Stimulated activated CD4-positive, alpha-beta T cell treated with anti-CD3 and anti-CD28 coated beads, Interleukin-12 subunit alpha, Interleukin-12 subunit beta, amount 100 ng/mL, for 48 hours (primary cell): ENCODE measurements around the gene FRMD4A.

ENCODE experiments used
- DNase-seq, 3 donors: peaks; one replicate each; pipeline ENCODE4 v3.0.0-alpha.2; 2020; ENCODE audit warnings: low read depth in 2 of 3, low spot score in 1 of 3

FRMD4A gene

GRCh38 chr10:14330388-14331061 is at the start of gene FRMD4A:
Gene FRMD4A (minus strand): TSS chr10:14330924.
- DNase-seq: no peak

- DNase-seq: no peak
Measured at GRCh38 chr10:14379556-14380280, 49.0 kb upstream of the FRMD4A start.

- DNase-seq: no peak
Measured at GRCh38 chr10:14378387-14378960, 47.8 kb upstream of the FRMD4A start.

GRCh38 chr10:14377591-14378175 is 47.0 kb upstream of the FRMD4A start:
- no peak for DNase-seq

- DNase-seq: no peak
Measured at GRCh38 chr10:14374745-14375445, 44.2 kb upstream of the FRMD4A start.

GRCh38 chr10:14372606-14373005 is 41.9 kb upstream of the FRMD4A start:
- no peak for DNase-seq

- DNase-seq: no peak
Measured at GRCh38 chr10:14371581-14371980, 40.9 kb upstream of the FRMD4A start.

GRCh38 chr10:14370894-14371293 is 40.2 kb upstream of the FRMD4A start:
- DNase-seq: no peak

- no peak for DNase-seq
Measured at GRCh38 chr10:14369906-14370305, 39.2 kb upstream of the FRMD4A start.

GRCh38 chr10:14366760-14367159 is 36.0 kb upstream of the FRMD4A start:
- DNase-seq: no peak

GRCh38 chr10:14365266-14365665 is 34.5 kb upstream of the FRMD4A start:
- no peak for DNase-seq

GRCh38 chr10:14362104-14362503 is 31.4 kb upstream of the FRMD4A start:
- DNase-seq: no peak

- no peak for DNase-seq
Measured at GRCh38 chr10:14360961-14361360, 30.2 kb upstream of the FRMD4A start.

- DNase-seq: no peak
Measured at GRCh38 chr10:14360515-14360914, 29.8 kb upstream of the FRMD4A start.

- no peak for DNase-seq
Measured at GRCh38 chr10:14358886-14359573, 28.3 kb upstream of the FRMD4A start.

GRCh38 chr10:14356921-14357320 is 26.2 kb upstream of the FRMD4A start:
- no peak for DNase-seq

GRCh38 chr10:14355750-14356149 is 25.0 kb upstream of the FRMD4A start:
- DNase-seq: no peak

- DNase-seq: no peak
Measured at GRCh38 chr10:14353291-14353913, 22.7 kb upstream of the FRMD4A start.

- DNase-seq: no peak
Measured at GRCh38 chr10:14350006-14350405, 19.3 kb upstream of the FRMD4A start.

- no peak for DNase-seq
Measured at GRCh38 chr10:14349081-14349480, 18.4 kb upstream of the FRMD4A start.
